ENCODE data around the gene PARD3B. TPM values are rescaled to one million over a fixed set of nuclear protein-coding genes. Genes with fewer than 3 reads are reported as not detected.

Gene PARD3B
- total RNA-seq, 1 experiment from 2014 or later, result 3.6 TPM

DNA sequence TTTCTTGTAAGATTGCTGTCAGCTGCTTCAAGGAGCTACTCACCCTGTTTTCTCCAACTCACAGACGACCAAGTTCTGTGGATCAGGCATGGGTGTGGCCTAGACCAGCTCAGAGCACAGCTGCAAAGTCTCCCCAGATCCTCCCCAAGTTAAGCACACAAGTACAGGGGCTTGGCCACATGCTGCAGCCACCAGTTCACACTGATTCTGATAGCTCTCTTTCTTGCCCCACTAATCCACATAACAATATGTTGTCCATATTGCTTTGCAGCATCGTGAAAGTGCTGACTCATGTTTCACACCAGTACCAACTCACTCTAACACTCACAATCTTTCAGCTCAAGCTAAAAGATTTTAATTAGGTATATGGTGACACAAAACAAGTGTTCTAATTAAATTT is 437.0 kb downstream of the PARD3B start:
- CTCF ChIA-PET, result no interaction called here
- Histone ChIP-seq H3K9me3 (ENCODE audit: control insufficient read depth, insufficient read depth, low read depth, low read length) (no peaks in the 10 kb centered on the region), H3K27me3 (ENCODE audit: control insufficient read depth, insufficient read depth, low read length) (no peaks in the 10 kb centered on the region), H3K27ac (ENCODE audit: low read length) (peak overlapping the region; percentile 21; the same call in 1 of the 2 replicates), H3K4me3 (ENCODE audit: low read depth in 2 of 2, low read length in 2 of 2) (no peak overlapping the region), H3K36me3 (ENCODE audit: control insufficient read depth, insufficient read depth, low read length) (no peaks in the 10 kb centered on the region), H3K4me1 (ENCODE audit: control insufficient read depth, insufficient read depth, low read length) (no peaks in the 10 kb centered on the region)
- DNase-seq (ENCODE audit: low read depth, low spot score) (no peak), ATAC-seq (no peak)
- POLR2A ChIA-PET, result no interaction called here
- in situ Hi-C loops (cut with HindIII; ENCODE audit: low pct_unique_long_range_greater_than_20kb, low sequenced_read_pairs) (no loop called here), intact Hi-C loops (cut with micrococcal nuclease; ENCODE audit: unreplicated experiment) (no loop called here)
- no peak for TF ChIP-seq TCF7L2 (IDR thresholded peaks at IDR 0.05; ENCODE audit: low read depth, low read length)
- TF ChIP-seq, protein P1, sequence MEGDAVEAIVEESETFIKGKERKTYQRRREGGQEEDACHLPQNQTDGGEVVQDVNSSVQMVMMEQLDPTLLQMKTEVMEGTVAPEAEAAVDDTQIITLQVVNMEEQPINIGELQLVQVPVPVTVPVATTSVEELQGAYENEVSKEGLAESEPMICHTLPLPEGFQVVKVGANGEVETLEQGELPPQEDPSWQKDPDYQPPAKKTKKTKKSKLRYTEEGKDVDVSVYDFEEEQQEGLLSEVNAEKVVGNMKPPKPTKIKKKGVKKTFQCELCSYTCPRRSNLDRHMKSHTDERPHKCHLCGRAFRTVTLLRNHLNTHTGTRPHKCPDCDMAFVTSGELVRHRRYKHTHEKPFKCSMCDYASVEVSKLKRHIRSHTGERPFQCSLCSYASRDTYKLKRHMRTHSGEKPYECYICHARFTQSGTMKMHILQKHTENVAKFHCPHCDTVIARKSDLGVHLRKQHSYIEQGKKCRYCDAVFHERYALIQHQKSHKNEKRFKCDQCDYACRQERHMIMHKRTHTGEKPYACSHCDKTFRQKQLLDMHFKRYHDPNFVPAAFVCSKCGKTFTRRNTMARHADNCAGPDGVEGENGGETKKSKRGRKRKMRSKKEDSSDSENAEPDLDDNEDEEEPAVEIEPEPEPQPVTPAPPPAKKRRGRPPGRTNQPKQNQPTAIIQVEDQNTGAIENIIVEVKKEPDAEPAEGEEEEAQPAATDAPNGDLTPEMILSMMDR (IDR thresholded peaks at IDR 0.05), result no peak
- TF ChIP-seq POLR2AphosphoS5 (IDR thresholded peaks at IDR 0.05; ENCODE audit: low read depth, low read length), result no peak
- no peak for TF ChIP-seq SIN3A (IDR thresholded peaks at IDR 0.05; ENCODE audit: borderline replicate concordance, insufficient read depth, low read depth, low read length)
- no peak for TF ChIP-seq REST (IDR thresholded peaks at IDR 0.05; ENCODE audit: insufficient read depth in 1 of 2, low read depth in 2 of 2, low read length in 1 of 2)
- BruUV-seq (replicated peaks), result no TSS peak

DNA sequence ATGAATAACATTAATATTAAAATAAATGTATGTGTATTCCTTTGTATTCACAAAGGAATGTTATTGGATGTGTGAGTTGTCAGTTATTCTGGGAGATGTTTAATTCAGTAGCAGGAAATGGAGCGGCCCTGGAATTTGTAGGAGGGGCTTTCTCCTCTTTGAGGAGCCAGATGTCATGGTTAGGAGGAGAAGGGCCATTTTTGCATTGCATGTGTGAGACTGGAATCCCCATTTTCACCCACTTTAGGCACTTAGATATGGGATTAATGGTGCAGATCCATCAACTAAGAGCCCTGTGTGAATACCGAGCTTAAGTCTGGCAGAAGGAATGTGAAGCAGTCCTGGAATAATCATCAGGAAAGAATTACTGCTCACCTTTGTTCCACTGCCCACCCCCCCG is 439.2 kb downstream of the PARD3B start:
- no peaks in the 10 kb centered on the region for H3K36me3 ChIP-seq (ENCODE audit: control insufficient read depth, insufficient read depth, low read length)
- H3K4me1 ChIP-seq (ENCODE audit: control insufficient read depth, insufficient read depth, low read length), result no peaks in the 10 kb centered on the region
- ATAC-seq (no peak), DNase-seq (ENCODE audit: low read depth, low spot score) (no peak)
- BruUV-seq (replicated peaks), result no TSS peak
- TF ChIP-seq SIN3A (IDR thresholded peaks at IDR 0.05; ENCODE audit: borderline replicate concordance, insufficient read depth, low read depth, low read length), result no peak
- TF ChIP-seq, protein P1 (IDR thresholded peaks at IDR 0.05), result no peak
- no peak for TF ChIP-seq POLR2AphosphoS5 (IDR thresholded peaks at IDR 0.05; ENCODE audit: low read depth, low read length)
- no peak for TF ChIP-seq TCF7L2 (IDR thresholded peaks at IDR 0.05; ENCODE audit: low read depth, low read length)
- no peak for TF ChIP-seq REST (IDR thresholded peaks at IDR 0.05; ENCODE audit: insufficient read depth in 1 of 2, low read depth in 2 of 2, low read length in 1 of 2)
- CTCF ChIA-PET, result no interaction called here
- H3K27me3 ChIP-seq (ENCODE audit: control insufficient read depth, insufficient read depth, low read length), result no peaks in the 10 kb centered on the region
- in situ Hi-C loops (cut with HindIII; ENCODE audit: low pct_unique_long_range_greater_than_20kb, low sequenced_read_pairs), result no loop called here
- intact Hi-C loops (cut with micrococcal nuclease; ENCODE audit: unreplicated experiment), result no loop called here
- POLR2A ChIA-PET, result no interaction called here
- no peak overlapping the region for H3K27ac ChIP-seq (ENCODE audit: low read length)
- no peaks in the 10 kb centered on the region for H3K9me3 ChIP-seq (ENCODE audit: control insufficient read depth, insufficient read depth, low read depth, low read length)
- H3K4me3 ChIP-seq (ENCODE audit: low read depth in 2 of 2, low read length in 2 of 2), result no peak overlapping the region

Measured in Panc1 (cell line).